GM19025 (cell line): ENCODE data around the gene ABL2.

ENCODE experiments used
- ATAC-seq: cut with Tn5 transposase; IDR thresholded peaks from one replicate; pipeline ENCODE4 v1.9.1; 2021; ENCODE audit warnings: mild to moderate bottlenecking, low read depth, moderate library complexity; ENCODE audit not compliant: unreplicated experiment

Gene ABL2

DNA sequence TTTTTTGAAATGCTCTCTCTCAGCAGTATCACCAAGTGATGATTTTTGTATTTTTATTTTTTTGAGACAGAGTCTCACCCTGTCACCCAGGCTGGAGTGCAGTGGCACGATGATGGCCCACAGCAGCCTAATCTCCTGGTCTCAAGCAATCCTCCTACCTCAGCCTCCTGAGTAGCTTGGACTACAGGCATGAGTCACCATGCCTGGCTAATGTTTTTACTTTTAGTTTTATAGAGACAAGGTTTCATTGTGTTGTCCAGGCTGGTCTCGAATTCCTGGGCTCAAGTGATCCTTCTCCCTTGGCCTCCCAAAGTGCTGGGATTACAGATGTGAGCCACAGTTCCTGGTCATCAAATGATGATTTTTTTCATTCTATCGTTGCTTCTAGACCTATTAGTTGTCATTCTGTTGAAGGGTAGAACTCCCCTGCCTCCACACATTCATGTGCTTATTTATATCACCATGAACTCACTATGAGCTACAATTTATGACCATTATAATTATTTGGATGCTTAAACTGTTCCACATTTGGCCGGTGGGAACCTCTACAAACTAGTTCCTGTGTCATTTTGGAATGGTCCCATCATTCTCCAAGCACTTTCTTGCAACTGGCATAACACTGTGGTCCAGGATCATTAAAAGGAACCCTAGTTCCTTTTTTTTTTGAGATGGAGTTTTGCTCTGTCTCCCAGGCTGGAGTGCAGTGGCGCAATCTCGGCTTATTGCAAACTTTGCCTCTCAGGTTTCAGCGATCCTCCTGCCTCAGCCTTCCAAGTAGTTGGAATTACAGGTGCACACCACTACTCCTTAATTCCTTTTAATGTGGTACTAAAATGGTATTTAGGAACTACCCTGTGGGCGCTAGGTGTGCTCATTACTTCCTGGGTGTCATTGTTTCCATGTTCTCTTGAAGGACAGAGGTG lies 167.9 kb downstream of the ABL2 start:
- no peak for ATAC-seq

GRCh38 chr1:179058487-179059483 lies 170.7 kb downstream of the ABL2 start:
- ATAC-seq = no peak

DNA sequence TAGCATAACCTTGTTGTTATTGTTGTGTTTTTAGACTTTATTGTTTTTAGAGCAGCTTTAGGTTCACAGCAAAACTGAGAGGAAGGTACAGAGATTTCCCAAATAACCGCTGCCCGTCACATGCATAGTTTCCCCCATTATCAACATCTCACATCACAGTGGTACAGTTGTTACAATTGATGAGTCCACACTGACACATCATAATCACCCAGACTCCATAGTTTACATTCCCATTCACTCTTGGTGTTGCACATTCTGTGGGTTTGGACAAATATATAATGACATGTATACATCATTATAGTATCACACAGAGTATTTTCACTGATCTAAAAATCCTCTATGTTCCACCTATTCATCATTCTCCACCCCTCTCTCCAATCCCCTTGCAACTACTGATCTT lies 173.5 kb downstream of the ABL2 start:
- no peak for ATAC-seq

GRCh38 chr1:179053486-179053885 lies 176.0 kb downstream of the ABL2 start:
- ATAC-seq = no peak

DNA sequence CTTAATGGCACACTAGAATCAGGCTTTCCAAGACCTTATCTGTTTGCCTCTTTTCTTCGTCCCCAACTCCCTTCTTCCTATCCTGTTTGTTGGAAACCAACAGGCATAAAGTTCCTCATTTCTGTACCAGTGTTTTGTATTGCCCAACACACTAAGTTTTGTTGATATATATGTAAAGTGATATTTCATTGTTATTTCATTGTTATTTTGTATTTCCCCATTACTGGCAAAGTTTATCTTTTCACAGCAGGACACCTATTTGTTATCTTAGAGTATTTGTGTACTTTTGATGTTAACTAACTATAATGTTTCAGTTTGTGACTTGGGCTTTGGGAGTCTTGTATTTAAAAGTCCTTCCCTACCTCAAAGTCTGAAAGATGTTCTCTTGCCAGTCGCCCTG lies 176.7 kb downstream of the ABL2 start:
- no peak for ATAC-seq
